HG03565 (cell line): ENCODE results near the gene IGFBP6.

Experiments used
- ATAC-seq: cut with Tn5 transposase; IDR thresholded peaks from one replicate; pipeline ENCODE4 v1.9.1; 2021; ENCODE audit warnings: mild to moderate bottlenecking, moderate library complexity; ENCODE audit not compliant: unreplicated experiment

The IGFBP6 gene

GRCh38 chr12:53059434-53060063, 37.9 kb upstream of the IGFBP6 start:
- no peak for ATAC-seq

GRCh38 chr12:53060064-53060720, 37.3 kb upstream of the IGFBP6 start:
- no peak for ATAC-seq

- ATAC-seq: no peak
Observed at GRCh38 chr12:53060721-53061276, 36.7 kb upstream of the IGFBP6 start.

- ATAC-seq: no peak
Observed at GRCh38 chr12:53061404-53062010, 36.0 kb upstream of the IGFBP6 start.

- no peak for ATAC-seq
Observed at GRCh38 chr12:53062011-53062961, 35.2 kb upstream of the IGFBP6 start.

- ATAC-seq: no peak
Observed at GRCh38 chr12:53062977-53063707, 34.3 kb upstream of the IGFBP6 start.

GRCh38 chr12:53063708-53064612, 33.5 kb upstream of the IGFBP6 start:
- no peak for ATAC-seq

GRCh38 chr12:53064613-53065436, 32.6 kb upstream of the IGFBP6 start:
- no peak for ATAC-seq

- no peak for ATAC-seq
Observed at GRCh38 chr12:53065470-53065869, 32.0 kb upstream of the IGFBP6 start.

- ATAC-seq: no peak
Observed at GRCh38 chr12:53065975-53066931, 31.2 kb upstream of the IGFBP6 start.

GRCh38 chr12:53067074-53067992, 30.1 kb upstream of the IGFBP6 start:
- ATAC-seq: no peak

- ATAC-seq: no peak
Observed at GRCh38 chr12:53067993-53068770, 29.3 kb upstream of the IGFBP6 start.

- no peak for ATAC-seq
Observed at GRCh38 chr12:53068811-53069585, 28.5 kb upstream of the IGFBP6 start.

GRCh38 chr12:53069621-53070410, 27.7 kb upstream of the IGFBP6 start:
- ATAC-seq: no peak
